BE2C (cell line): Measurements from ENCODE around the gene PLXDC1.

Source experiments
- DNase-seq: peaks from one replicate; pipeline ENCODE4 v3.0.0-alpha.2; 2020
- H3K27me3 ChIP-seq: fragments of 250-450 bp; sonication (Bioruptor Pico); 2 replicates; pipeline ENCODE4 v1.5.1; 2020; ENCODE audit warnings: mild to moderate bottlenecking
- H3K36me3 ChIP-seq: fragments of 250-450 bp; sonication (Bioruptor Pico); 2 replicates; pipeline ENCODE4 v1.5.1; 2020; ENCODE audit warnings: mild to moderate bottlenecking
- H3K4me1 ChIP-seq: fragments of 250-450 bp; sonication (Bioruptor Pico); 2 replicates; pipeline ENCODE4 v1.5.1; 2020
- H3K4me3 ChIP-seq: 2 replicates; pipeline ENCODE4 v1.5.1; 2011; ENCODE audit warnings: low read depth, low read length
- H3K9me3 ChIP-seq: fragments of 250-450 bp; sonication (Bioruptor Pico); 2 replicates; pipeline ENCODE4 v1.5.1; 2020
- CTCF ChIP-seq: IDR thresholded peaks from 2 replicates; pipeline ENCODE4 v1.5.1; 2012; ENCODE audit warnings: mild to moderate bottlenecking, low read depth, low read length

The PLXDC1 gene

GRCh38 chr17:39165841-39166349 lies 14.5 kb upstream of the PLXDC1 start, which contains the start of gene ARL5C:
Gene ARL5C, minus strand, starts transcription at chr17:39166161. Its CDS starts 401 bp downstream, at chr17:39165760.
- H3K9me3 ChIP-seq, result no peaks in the 10 kb centered on the region
- peak within 1 kb of the TSS; percentile 73 for H3K4me3 ChIP-seq
- H3K4me1 ChIP-seq, result no peaks in the 10 kb centered on the region
- no peak for TF ChIP-seq CTCF
- no peaks in the 10 kb centered on the region for H3K36me3 ChIP-seq
- no peaks in the 10 kb centered on the region for H3K27me3 ChIP-seq
- DNase-seq, result no peak

- no peaks in the 10 kb centered on the region for H3K9me3 ChIP-seq
- peak overlapping the region; percentile 73 for H3K4me3 ChIP-seq
- no peaks in the 10 kb centered on the region for H3K27me3 ChIP-seq
- no peak for DNase-seq
- TF ChIP-seq CTCF, result no peak
- no peaks in the 10 kb centered on the region for H3K4me1 ChIP-seq
- no peaks in the 10 kb centered on the region for H3K36me3 ChIP-seq
Measured at GRCh38 chr17:39165178-39165840, 13.9 kb upstream of the PLXDC1 start.

GRCh38 chr17:39164675-39165143 lies 13.3 kb upstream of the PLXDC1 start:
- Histone ChIP-seq H3K4me3 (peak overlapping the region; percentile 73), H3K36me3 (no peaks in the 10 kb centered on the region), H3K9me3 (no peaks in the 10 kb centered on the region), H3K4me1 (no peaks in the 10 kb centered on the region), H3K27me3 (no peaks in the 10 kb centered on the region)
- peak; percentile 94 for TF ChIP-seq CTCF
- DNase-seq, result peak; percentile 87

GRCh38 chr17:39161962-39162361 lies 10.5 kb upstream of the PLXDC1 start:
- Histone ChIP-seq H3K4me1 (no peaks in the 10 kb centered on the region), H3K27me3 (no peaks in the 10 kb centered on the region), H3K36me3 (no peaks in the 10 kb centered on the region), H3K4me3 (no peak overlapping the region), H3K9me3 (no peaks in the 10 kb centered on the region)
- no peak for DNase-seq
- TF ChIP-seq CTCF, result no peak

GRCh38 chr17:39158623-39159022 lies 7.2 kb upstream of the PLXDC1 start:
- Histone ChIP-seq H3K9me3 (no peaks in the 10 kb centered on the region), H3K4me1 (no peaks in the 10 kb centered on the region), H3K27me3 (no peaks in the 10 kb centered on the region), H3K4me3 (no peak overlapping the region), H3K36me3 (no peaks in the 10 kb centered on the region)
- TF ChIP-seq CTCF, result no peak
- DNase-seq, result no peak

GRCh38 chr17:39156491-39156890 lies 5.1 kb upstream of the PLXDC1 start:
- no peak for DNase-seq
- Histone ChIP-seq H3K36me3 (no peaks in the 10 kb centered on the region), H3K9me3 (no peaks in the 10 kb centered on the region), H3K4me3 (no peak overlapping the region), H3K4me1 (0 out of 2 replicates have a peak, but pooled peaks cover 3% of the 10 kb centered on the region), H3K27me3 (peaks cover 3% of the 10 kb centered on the region; the same call in 1 of the 2 replicates)
- no peak for TF ChIP-seq CTCF
